HG02981 (cell line): ENCODE results near the gene CDH23.

Source experiments
- ATAC-seq: cut with Tn5 transposase; IDR thresholded peaks from one replicate; pipeline ENCODE4 v1.9.1; 2021; ENCODE audit warnings: mild to moderate bottlenecking, moderate library complexity; ENCODE audit not compliant: unreplicated experiment

The CDH23 gene

DNA sequence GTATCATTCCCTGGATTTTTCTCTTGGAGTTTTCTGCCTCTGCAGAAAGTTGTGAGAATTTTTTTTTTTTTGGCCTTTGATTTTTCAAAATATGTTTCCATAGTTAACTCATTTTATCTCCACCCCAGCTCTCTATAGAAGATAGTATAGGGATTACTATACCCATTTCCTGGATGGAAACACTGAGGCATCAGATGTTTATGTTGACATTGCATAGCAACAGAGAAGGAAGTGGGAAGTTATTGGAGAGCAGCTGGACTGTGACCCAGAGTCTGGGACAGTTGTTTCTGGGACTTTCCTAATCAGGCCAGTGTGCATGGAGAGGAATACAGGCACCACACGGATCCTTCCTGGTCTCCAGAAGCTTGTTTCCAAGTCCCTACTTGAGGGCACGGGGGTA, 158.0 kb downstream of the CDH23 start:
- ATAC-seq, result no peak

DNA sequence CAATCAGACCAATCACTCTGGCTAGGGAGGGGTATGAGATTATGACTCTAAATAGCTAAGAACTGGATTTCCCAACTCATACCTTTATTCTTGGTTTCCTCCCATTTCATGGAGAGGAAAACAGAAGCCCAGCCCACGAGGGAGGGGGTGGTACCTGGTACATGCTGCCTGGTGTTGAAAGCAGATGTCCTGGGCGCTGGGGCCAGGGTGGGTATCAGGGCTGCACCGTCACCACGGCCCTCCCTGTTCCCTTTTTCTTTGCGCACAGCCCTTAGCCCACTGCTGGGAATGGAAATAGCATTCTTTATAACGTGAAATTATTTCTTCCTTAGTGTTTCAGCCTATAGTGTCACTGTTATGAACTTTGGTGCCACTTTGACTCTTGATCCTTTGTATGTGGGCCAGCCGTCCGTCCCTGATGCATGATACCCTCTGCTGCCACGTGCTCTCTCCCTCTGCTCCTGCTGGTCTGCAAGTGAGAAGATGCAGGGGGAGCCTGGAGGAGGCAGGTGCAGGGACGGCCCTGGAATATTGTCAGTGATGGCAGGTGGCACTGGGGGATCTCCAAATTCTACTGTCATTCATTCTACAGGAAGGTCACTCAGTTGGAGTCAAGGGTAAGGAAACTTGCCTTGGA, 158.5 kb downstream of the CDH23 start:
- no peak for ATAC-seq

DNA sequence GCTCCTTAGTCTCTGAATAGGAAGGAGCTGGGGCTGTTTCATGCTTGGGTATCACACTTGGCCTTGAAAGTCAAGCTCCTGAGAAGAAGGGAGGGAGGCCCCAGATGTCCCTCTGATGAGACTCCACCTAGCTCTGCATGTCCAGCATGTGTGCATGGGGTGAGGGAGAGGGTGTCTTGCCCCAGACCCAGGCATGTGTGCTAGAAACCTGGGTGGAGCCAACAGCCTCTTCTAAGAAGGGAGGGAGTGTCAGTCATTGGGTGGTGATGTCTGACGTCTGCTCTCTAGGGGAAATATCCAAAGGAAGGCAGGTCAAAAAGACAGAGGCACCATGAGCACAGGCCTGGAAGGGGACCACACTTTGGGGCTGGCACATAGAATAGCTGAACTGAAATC, 159.0 kb downstream of the CDH23 start:
- no peak for ATAC-seq

DNA sequence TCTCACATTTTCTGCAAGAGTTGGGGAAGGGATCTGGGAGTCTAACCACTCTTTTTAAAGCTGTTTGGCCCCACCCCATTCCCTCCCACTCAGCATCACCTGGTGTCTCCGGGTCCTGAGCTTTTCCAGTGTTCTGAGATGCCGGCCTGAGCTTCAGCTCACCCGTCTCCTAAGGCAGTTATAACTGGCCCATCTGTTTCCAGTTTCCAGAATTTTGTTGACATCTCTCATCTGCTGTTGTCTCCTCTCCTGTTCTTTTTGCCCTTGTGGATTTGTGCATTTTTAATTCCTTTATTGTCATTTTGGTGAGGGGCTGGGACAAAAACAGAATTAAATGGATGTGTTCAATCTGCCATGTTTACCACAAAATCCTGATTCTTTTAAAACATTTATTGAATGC, 162.3 kb downstream of the CDH23 start:
- ATAC-seq, result no peak

DNA sequence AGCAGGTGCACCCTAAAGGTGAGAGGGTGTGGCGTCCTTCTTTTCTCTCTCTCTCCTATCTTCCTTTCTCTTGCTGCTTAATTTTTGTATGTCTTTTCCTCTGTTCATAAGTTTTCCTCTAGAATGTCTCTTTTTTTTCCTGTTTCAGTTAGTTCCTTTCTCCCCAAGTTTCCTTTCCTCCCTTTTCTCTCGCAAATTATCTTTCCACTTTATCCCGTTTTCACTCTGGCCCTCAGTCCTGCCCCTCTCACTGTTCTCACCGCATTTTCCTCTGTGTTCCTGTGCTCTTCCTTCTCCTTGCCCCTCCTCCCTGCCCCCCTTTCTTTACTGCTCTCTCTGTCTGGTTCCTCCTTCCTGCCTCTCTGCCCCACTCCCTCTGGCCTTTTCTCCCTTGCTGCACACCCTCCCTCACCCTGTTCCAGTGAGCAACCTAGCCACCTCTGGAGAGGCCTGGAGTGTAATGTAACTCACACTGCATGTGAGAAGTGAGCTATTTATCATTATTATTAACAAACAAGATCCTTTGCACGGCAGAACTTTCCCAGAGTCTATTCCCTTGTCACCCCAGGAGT, 164.4 kb downstream of the CDH23 start:
- ATAC-seq, result no peak

DNA sequence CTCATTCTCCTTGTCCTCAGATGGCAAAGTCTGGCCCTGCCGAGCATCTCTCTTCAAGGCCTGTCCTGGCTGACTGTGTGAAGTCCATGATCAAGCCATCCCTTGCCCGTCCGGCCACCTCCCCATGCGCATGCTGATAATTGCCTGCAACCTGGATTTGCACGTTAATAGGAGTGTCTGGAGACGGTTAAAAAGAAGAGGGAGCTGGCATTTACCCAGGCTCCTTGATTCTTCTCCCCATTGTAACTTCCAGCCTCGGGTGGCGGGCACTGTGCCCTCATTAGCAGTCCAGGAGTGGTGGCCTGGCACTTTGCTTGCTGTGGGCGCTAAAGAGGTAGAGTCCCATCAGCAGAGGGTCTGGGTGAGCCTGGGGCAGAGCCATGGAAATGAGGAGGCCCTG, 165.5 kb downstream of the CDH23 start:
- no peak for ATAC-seq

DNA sequence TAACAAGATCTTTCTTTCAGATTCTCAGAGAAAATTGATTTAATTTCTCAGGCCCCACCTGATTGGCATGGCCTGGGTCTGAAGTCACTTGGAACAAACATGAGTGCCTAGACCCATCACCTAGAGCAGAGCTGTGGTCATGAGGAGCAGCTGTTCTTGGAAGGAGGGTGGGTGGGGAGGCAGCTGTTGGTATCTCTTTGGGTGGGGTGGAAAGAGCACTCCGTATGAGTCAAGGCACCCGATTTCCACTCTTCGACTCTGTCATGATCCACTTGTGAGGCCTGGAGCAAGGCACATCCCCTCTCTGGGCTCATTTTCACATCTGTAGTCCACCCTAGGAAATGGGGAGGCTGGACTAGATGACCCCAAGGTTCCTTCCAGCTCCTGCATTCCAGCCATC, 166.2 kb downstream of the CDH23 start:
- ATAC-seq, result no peak

DNA sequence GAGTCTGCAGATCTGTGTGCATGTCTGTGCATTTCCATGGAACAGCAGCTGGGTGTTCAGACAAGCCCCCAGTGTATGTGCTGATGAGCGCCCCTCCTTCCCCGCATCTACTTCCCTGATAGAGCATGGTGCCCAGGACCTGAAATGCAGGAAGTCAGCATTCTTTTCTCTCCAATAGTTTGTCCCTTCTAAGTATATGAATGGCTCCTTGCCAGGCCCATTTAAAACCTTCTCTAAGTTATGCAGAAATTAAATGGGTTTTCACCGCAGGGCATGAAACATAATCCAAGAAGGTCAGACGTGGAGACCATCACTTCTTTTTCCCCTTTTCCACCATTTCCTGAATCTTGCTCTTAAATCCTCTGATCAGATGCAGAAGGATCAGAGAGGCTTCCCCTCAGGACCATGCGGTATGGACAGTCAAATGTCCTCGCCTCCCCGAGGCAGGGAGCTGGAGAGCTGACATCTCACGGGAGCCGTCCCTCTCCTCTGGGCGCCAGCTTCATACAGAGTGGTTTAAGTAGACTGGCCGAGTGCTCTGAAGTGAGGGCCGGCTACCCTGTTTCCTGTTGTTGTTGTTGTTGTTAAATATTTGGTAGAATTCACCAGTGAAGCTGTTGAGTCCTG, 167.6 kb downstream of the CDH23 start:
- ATAC-seq, result no peak

DNA sequence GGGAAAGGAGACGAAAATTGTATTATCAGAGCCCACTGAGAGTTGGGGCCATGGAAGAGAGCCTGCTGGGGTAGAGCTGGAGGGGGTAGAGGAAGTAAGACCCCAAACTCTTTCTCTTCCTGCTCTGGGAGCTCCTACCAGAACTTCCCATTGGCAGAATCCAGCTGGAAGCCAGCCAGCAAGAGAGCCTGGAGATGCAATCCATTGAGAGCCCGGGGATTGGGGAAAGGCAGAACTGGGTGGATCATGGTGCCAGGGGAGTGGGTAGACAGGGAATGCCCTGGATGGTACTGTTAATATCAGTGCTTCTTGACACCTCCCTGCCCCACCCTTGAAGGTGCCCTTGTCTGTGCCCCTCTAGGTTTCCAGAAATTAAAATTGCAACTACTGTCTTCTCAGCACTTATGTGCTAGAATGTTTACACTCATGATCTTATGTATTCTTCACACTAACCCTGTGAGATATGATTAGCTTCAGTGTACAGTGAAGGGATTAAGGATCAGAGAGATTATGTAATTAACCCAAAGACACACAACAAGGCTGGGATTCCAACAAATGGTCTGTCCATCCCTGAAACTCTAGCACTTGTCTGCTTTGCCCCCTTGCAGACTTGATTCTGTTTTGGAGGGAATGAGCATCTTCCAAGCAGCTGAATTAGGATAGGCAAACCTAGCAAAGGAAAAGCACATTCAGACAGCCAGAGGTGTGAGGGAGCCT, 168.7 kb downstream of the CDH23 start:
- ATAC-seq, result no peak

DNA sequence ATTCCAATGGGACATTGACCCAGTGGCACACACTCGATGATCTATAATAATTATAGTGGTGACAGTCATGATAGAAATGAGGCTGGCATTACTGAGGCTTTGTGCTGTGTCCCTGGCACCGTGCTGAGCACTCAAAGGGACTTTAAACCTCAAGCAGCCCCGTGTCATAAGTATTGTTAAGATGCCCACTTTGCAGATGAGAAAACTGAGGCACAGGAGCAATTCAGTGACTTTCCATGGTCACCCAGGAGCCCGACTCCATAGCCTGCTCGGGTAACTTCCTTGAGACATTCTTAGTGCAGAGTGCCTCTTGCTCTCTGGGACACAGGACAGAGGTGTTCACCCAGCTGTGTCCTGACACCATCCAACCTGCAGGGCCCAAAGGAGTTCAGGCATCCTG, 170.3 kb downstream of the CDH23 start:
- ATAC-seq, result no peak

DNA sequence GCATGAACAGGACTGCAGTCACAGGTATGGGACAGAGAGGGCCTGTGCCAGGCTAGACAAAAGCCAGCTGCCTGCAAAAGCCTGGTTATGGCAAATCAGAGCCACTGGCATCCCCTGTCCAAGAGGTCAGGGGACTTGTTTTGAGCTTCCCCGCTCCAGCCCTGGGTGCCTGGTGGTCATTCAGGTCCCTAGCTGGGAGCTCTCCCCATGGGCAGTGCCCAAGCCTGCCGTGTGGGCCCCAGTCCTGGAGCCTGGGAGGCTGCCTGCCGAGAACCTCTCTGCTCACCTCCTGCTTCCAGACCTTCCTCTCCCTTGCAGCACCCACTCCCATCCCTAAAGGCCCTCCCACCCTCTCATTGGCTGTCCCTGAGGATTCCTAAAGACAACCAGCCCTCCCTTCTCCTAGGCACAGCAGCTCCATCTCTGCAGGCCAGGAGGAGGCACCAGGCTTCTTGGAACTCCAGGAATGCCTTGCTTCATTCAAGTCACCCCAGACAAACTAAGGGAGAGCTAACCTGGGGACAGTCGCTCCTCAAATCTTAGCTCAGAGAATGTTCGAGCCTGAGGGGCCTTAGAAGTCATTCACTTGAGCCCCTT, 172.3 kb downstream of the CDH23 start:
- no peak for ATAC-seq

DNA sequence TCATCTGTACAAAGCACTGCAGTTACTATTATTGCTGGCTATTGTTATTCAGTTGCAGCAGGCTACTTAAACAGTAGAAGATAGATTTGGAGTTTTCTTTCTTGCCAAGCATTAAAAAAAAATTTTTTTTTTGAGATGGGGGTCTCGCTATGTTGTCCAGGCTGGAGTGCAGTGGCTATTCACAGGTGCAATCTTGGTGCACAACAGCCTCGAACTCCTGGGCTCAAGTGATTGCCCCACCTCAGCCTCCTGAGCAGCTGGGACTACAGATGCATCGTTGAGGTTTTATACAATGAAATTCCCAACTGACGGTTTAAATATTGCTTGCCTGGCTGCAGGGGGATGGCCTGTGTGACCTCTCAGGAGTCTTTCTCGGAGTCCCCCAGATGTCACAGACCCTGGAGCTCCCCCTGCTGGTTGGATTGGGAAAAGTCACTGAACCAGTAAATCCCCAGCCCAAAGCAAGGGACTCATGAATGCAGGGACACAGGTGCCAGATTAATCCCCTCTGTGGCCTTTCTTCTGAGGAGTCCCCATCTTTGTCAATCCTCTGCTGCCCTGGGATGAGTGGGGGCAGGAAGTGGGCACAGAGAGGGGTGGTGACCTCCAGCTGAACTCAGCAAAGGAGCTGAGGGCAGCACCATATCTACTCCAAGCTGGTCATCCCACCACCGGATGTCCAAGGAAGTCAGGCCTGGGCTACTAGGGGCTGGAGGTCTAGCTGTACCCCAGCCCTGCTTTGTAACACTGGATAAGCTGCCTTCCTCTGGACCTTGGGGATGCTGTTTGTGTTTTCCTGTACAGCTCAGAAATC, 173.3 kb downstream of the CDH23 start:
- no peak for ATAC-seq

DNA sequence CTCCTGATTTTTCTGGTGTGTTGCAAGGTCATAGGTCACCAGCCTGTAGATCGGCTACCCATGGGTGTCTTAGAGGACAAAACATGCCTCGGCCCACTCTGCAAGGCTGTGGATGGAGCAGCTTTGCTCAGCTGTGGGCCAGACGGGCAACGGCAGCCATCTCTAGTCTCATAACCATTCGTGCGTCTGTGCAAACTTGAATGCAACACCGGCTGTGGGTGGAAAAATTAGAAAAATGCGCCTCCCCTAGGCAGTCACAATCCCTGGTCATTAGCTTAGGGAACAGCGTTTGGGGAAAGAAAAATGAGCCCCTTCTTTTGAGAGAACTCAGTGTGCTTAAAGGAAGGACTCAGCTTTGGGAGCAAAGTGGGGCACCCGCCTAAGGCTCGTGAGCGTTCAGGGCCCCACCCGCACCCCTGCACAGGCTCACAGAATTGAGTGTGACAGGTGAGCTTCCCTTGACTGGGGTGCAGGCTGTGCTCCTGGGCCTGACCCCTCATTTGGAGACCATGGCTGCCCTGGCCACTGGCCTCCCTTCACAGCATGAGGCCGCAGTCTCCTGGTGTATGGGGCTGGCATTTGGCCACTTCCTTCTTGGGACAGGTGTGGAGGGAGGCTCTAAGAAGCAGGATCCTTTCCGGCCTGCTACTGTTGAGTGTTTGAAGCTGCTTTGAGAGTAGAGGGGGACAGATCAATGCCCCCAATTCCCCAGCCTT, 174.9 kb downstream of the CDH23 start:
- ATAC-seq, result no peak

DNA sequence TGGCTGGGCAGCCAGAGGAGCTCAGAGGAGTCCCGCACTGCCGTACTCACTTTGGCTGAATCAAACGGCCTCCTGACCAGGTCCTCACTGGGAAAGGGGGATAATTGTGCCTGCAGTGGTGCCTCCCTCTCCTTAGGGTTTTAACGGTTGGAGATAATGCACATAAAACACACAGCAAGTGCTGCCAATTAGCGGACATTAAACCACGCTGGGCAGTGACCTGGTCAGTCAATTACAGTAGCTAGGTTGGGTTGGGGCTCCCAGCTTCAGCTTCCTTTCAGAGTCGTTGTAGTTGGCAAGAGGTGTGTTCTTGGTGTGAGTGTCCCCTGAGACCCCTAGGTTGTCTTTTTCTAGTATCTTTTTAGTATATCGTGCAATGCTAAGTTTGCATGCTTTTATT, 176.2 kb downstream of the CDH23 start:
- no peak for ATAC-seq

DNA sequence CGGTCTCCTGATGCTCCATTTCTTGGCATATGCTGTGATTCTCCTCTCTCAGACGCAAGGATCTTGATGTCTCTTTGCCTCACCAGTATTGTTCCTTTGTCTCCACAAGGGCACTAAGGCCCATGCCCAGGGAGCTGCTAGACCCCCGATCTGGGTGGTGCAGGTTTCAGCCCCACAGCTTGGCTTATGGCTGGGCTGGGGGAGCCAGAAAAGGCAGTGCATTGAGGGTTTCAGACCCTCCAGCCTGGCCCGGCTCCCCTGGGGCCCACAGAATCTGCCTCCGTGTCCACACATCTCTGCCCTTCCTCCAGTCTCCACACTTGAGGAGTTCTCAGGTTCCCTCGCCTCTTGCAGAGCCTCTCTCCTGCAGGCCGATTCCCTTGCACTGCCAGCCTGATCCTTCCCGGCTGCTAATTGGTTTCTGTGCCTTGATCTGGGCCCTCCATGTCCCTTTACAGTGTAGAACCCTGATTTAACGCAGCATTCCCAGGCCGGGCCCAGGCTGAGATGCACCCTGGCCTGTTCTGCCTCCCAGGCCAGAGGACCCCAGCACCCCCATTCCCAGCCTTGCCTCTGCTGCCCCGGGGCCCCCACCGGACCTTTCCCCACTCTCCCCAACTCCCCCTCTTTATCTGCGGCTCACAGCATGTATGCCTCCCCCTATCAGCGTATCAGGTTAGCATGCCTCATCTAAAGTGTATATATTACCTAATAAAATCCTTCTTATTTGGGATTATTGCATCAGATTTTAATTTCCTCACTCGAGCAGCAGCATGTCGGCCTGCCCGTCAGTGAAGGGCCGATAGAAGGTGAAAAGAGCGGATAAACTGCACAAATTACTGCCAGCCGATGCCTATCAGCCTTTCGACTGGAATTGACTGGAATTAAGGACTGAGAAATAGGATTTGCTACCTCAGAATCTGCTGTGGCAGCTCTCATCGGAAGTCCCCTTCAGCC, 177.1 kb downstream of the CDH23 start:
- no peak for ATAC-seq

DNA sequence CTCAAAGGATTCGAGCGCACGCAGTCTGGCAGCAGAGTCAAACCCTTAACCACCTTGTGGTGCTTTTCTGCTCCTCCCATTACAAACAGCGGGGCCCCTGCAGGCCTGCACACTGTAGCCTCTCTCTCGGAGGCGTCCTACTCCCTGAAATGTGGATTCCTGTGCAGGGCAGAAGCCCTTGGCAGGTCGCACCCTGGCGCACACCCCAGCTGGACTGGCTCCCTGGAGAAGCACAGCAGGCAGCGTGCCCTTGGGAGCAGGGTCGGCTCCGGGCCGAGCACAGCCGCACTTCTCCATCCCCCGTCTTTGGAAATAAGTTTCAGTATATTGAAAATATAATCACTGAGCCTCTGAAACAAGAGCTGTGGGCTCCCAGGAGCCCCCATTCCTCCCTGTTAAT, 178.7 kb downstream of the CDH23 start:
- ATAC-seq, result no peak

DNA sequence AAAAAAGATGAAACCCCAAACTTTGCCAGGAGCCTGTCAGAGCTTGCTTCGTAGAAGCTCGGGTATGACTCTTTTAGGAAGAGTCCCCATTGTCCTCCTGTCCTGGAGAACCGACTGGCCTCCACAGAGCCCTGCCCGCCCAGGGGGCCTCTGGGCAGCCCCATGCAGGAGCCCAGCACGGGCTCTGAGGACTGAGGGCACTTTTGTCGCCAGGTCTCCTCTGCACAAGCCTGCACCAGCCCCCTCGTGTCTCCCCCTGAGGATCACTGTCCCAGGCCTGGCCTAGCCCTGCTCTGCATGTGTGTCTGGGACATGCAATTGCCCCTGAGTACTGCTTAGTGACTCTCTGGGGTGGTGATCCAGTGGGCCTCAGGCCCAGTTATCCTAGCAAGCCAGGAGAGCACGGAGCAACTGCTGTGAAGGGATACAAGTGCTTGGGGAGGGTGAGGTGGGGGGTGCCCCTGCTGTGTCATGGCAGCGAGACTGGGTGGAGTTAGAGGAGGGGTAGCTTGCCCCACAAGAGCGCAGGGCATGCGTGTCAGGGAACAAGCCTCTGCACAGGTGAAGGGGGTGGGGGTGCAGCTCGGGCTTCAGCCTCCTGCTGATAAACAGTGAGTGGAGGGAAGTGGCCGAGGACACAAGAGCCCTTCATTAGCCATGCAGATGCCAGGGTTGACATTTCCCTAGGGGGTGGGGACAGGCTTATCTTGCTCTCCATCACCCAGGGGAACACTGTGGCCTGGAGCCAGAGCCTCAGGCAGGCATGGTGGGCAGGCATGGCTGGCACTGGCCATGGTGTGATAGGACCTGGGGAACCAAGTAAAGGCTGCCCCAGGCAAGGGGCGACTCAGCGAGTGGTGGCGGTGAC, 179.4 kb downstream of the CDH23 start:
- ATAC-seq, result no peak

DNA sequence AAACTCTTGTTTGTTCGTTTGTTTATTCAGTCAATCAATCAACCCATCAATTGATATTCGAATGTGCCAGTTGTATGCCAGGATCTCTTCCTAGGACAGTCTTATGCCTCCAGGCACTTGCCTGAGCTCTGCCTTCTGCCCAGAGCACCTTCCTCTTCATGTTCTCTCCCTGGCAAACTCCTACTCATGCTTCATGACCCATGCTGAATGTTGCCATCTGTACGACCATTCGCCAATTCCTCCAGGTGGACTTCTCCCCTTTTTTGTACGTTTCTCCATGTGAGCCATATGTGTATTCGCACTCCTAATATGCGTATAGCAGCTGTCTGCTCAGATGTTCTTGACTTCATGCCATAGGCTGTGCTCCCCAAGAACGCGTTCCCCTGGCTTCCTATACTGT, 180.1 kb downstream of the CDH23 start:
- ATAC-seq, result no peak
